OCI-LY7 (cell line): ENCODE data around the gene RBM47. TPM values are rescaled to one million over a fixed set of nuclear protein-coding genes. Genes with fewer than 3 reads are reported as not detected.

Source experiments
- BruUV-seq: library from RNA; stranded (reverse); fragments of 400-500 nt; replicated peaks from 2 replicates; lab custom pipeline; 2021; lab: Mats Ljungman, UMichigan
- CTCF ChIA-PET: fragments of 300-600 bp; sonication (Branson Sonifier 250); formaldehyde crosslinking; loops from one replicate; lab custom pipeline; 2022; ENCODE audit warnings: antibody characterized with exemption; ENCODE audit not compliant: unreplicated experiment; lab: Charles Lee
- POLR2A ChIA-PET: fragments of 300-600 bp; sonication (Branson Sonifier 250); formaldehyde crosslinking; loops from one replicate; lab custom pipeline; 2022; ENCODE audit warnings: antibody characterized with exemption; lab: Charles Lee
- DNase-seq: peaks from one replicate; pipeline ENCODE4 v3.0.0-alpha.2; 2015; ENCODE audit warnings: low spot score
- H2AFZ ChIP-seq: fragments of 200-600 bp; sonication (generic), shearing (Covaris generic); 2 replicates; pipeline ENCODE4 v1.6.1; 2014; ENCODE audit warnings: mild to moderate bottlenecking, antibody characterized with exemption, low read length, moderate library complexity
- H3K27ac ChIP-seq: fragments of 200-600 bp; sonication (generic); 2 replicates; pipeline ENCODE4 v1.5.1; 2014; ENCODE audit warnings: mixed run types, low read depth, mild to moderate bottlenecking, moderate library complexity, low read length, inconsistent platforms; ENCODE audit not compliant: poor library complexity, severe bottlenecking
- H3K36me3 ChIP-seq: fragments of 200-600 bp; sonication (generic); 2 replicates; pipeline ENCODE4 v1.6.1; 2014; ENCODE audit warnings: mild to moderate bottlenecking, antibody characterized with exemption, low read length, moderate library complexity, mixed read lengths; ENCODE audit not compliant: insufficient read depth
- H3K4me1 ChIP-seq: fragments of 200-600 bp; sonication (generic); 2 replicates; pipeline ENCODE4 v1.5.1; 2014; ENCODE audit warnings: mild to moderate bottlenecking, low read length; ENCODE audit not compliant: insufficient read depth, poor library complexity, severe bottlenecking
- H3K4me2 ChIP-seq: fragments of 200-600 bp; sonication (generic); 2 replicates; pipeline ENCODE4 v1.6.1; 2014; ENCODE audit warnings: mild to moderate bottlenecking, low read length
- H3K4me3 ChIP-seq: fragments of 200-600 bp; sonication (generic); 2 replicates; pipeline ENCODE4 v1.5.1; 2014; ENCODE audit warnings: mild to moderate bottlenecking, low read depth, low read length; ENCODE audit not compliant: poor library complexity, severe bottlenecking
- H3K79me2 ChIP-seq: fragments of 200-600 bp; sonication (generic); 2 replicates; pipeline ENCODE4 v1.6.1; 2016; ENCODE audit warnings: low read depth, mild to moderate bottlenecking, low read length, moderate library complexity, mixed read lengths; ENCODE audit not compliant: insufficient read depth
- H3K9me2 ChIP-seq: fragments of 200-600 bp; sonication (generic); 2 replicates; pipeline ENCODE4 v1.6.1; 2016; ENCODE audit warnings: mild to moderate bottlenecking, low read length, mixed read lengths; ENCODE audit not compliant: insufficient read depth
- H3K9me3 ChIP-seq: fragments of 200-600 bp; sonication (generic); 2 replicates; pipeline ENCODE4 v1.6.1; 2014; ENCODE audit warnings: mild to moderate bottlenecking, mixed run types, low read length, mixed read lengths
- H4K20me1 ChIP-seq: fragments of 200-600 bp; sonication (generic); 2 replicates; pipeline ENCODE4 v1.6.1; 2014; ENCODE audit warnings: mild to moderate bottlenecking, antibody characterized with exemption, low read length, moderate library complexity, mixed read lengths; ENCODE audit not compliant: insufficient read depth
- EZH2phosphoT487 ChIP-seq: fragments of 200-600 bp; sonication (generic); IDR thresholded peaks from 2 replicates; pipeline ENCODE4 v1.6.1; 2018; ENCODE audit warnings: low read depth, borderline replicate concordance, mild to moderate bottlenecking, mixed run types, antibody characterized with exemption, low read length, moderate library complexity, mixed read lengths
- intact Hi-C: fragments of 100-400 bp; cut with micrococcal nuclease; formaldehyde crosslinking; loops from one replicate; pipeline ENCODE4 v1.10.0; 2022; ENCODE audit not compliant: unreplicated experiment
- total RNA-seq, 2 experiments: library from RNA; depleted of rRNA in 1 of 2; stranded (reverse); fragments of >200 nt in 1 of 2; shearing (Covaris generic) in 1 of 2; gene quantifications; 2 replicates each; pipeline ENCODE4 v1.2.3, GENCODE V29; 2014 to 2022
- TF ChIP-seq, protein P1 (sequence below): fragments of 200-600 bp; sonication (generic); conservative IDR thresholded peaks from 2 replicates; pipeline ENCODE4 v1.5.1; 2014; ENCODE audit warnings: mild to moderate bottlenecking, antibody characterized with exemption, low read length, moderate library complexity, mixed read lengths

Gene RBM47
- total RNA-seq, 2 experiments from 2014 or later = 5.3 to 14.2 TPM

DNA sequence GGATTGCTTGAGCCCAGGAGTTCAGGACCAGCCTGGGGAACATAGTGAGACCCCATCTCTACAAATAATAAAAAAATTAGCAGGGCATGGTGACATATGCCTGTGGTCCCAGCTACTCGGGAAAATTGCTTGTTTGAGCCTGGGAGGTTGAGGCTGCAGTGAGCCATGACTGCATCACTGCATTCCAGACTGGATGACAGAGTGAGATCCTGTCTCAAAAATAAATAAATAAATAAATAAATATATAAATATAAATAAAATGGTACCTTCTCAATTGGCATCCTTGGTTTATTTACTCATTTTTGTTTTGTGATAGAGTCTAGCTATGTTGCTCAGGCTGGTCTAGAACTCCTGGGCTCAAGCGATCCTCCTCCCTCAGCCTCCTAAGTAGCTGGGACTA is 150.3 kb downstream of the RBM47 start:
- ChIA-PET POLR2A (interaction anchor here (0.7 to 1.1 kb wide), 2 partner anchors 19 to 107 kb away, joined by 3 read pairs; no protein-coding TSS in a partner anchor), CTCF (no interaction called here)
- H3K9me3 ChIP-seq = no peaks in the 10 kb centered on the region
- no peaks in the 10 kb centered on the region for H4K20me1 ChIP-seq
- peaks cover 5% of the 10 kb centered on the region for H3K4me1 ChIP-seq
- no peaks in the 10 kb centered on the region for H3K36me3 ChIP-seq
- TF ChIP-seq, protein P1, sequence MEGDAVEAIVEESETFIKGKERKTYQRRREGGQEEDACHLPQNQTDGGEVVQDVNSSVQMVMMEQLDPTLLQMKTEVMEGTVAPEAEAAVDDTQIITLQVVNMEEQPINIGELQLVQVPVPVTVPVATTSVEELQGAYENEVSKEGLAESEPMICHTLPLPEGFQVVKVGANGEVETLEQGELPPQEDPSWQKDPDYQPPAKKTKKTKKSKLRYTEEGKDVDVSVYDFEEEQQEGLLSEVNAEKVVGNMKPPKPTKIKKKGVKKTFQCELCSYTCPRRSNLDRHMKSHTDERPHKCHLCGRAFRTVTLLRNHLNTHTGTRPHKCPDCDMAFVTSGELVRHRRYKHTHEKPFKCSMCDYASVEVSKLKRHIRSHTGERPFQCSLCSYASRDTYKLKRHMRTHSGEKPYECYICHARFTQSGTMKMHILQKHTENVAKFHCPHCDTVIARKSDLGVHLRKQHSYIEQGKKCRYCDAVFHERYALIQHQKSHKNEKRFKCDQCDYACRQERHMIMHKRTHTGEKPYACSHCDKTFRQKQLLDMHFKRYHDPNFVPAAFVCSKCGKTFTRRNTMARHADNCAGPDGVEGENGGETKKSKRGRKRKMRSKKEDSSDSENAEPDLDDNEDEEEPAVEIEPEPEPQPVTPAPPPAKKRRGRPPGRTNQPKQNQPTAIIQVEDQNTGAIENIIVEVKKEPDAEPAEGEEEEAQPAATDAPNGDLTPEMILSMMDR = no peak
- TF ChIP-seq EZH2phosphoT487 = no peak
- H3K9me2 ChIP-seq = no peaks in the 10 kb centered on the region
- BruUV-seq = no TSS peak
- H3K4me2 ChIP-seq = no peak overlapping the region
- H3K79me2 ChIP-seq = no peaks in the 10 kb centered on the region
- no peak overlapping the region for H2AFZ ChIP-seq
- no peak for DNase-seq
- no peak overlapping the region for H3K4me3 ChIP-seq
- no peak overlapping the region for H3K27ac ChIP-seq
- intact Hi-C loops = no loop called here

DNA sequence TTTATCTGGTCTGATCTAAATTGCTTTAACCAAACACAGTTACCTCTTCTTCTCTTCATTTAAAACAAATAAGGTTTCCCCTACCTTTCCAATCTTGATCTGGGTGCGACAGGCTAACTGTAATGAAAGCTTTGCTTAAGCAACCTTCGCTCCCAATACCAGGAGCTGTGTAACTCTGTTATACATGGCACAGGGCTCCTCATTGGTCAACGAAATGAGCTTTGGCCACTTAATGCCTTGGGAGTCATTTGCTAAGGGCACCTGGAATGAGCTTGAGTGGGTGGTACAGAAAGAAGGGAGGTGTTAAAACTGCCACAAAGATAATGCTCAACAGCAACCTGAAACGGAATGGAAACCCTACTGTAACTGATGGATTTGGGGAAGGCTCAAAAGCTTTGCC is 154.1 kb downstream of the RBM47 start:
- intact Hi-C loops = no loop called here
- ChIA-PET POLR2A (interaction anchor here (0.6 to 1.4 kb wide), 6 partner anchors 10 to 177 kb away, joined by 3 to 5 read pairs (median 4); no protein-coding TSS in a partner anchor), CTCF (no interaction called here)
- no TSS peak for BruUV-seq
- Histone ChIP-seq H3K79me2 (no peaks in the 10 kb centered on the region), H3K9me3 (no peaks in the 10 kb centered on the region), H3K36me3 (no peaks in the 10 kb centered on the region), H3K4me2 (no peak overlapping the region), H4K20me1 (no peaks in the 10 kb centered on the region), H3K4me3 (no peak overlapping the region), H3K4me1 (peaks cover under 1% of the 10 kb centered on the region), H2AFZ (no peak overlapping the region), H3K27ac (no peak overlapping the region), H3K9me2 (no peaks in the 10 kb centered on the region)
- DNase-seq = no peak
- TF ChIP-seq EZH2phosphoT487 = no peak
- TF ChIP-seq, protein P1 = no peak

DNA sequence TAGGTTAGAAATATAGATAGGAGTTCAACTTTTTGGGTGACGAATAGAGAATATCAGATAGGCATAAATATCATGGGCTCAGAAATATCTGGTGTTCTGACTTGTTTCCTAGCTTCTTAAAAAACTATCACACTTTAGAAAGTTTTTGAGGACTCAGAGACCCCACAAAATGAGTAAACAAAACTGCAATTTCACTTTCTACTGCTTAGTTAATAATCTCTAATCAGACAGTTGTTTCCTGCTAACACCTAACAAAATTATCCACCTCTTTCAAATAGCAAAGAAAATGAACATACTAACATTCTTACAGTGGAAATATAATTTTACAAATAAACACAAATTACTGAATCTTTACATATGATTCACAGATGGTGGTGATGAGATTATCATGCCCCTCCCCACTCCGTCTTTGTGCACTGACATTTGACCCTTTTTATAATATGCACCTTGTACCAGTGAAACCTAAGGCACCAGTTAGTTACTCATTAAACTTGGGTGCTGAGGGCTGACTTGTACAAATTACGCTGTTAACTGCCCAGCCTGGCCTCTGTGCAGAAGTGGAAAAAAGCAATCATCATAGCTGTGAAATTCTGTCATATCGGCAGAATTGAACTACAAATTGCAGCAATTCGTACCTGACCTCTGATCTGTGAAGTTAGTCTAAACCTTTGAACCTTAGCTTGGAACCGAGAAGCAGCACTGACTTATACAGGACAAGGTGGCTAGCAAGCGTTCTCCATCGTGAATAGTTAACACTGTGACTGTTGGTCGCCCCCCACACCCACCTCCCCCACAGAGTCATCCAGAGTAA is 155.9 kb downstream of the RBM47 start:
- Histone ChIP-seq H3K4me1 (no peaks in the 10 kb centered on the region), H3K4me3 (no peak overlapping the region), H3K9me2 (no peaks in the 10 kb centered on the region), H3K4me2 (no peak overlapping the region), H4K20me1 (no peaks in the 10 kb centered on the region), H3K27ac (no peak overlapping the region), H3K79me2 (no peaks in the 10 kb centered on the region), H3K9me3 (no peaks in the 10 kb centered on the region), H2AFZ (no peak overlapping the region), H3K36me3 (no peaks in the 10 kb centered on the region)
- TF ChIP-seq EZH2phosphoT487 = no peak
- TF ChIP-seq, protein P1 = no peak
- CTCF ChIA-PET = no interaction called here
- POLR2A ChIA-PET = interaction anchor here (0.6 to 1.5 kb wide), 2 partner anchors 11 to 255 kb away, joined by 3 to 4 read pairs; no protein-coding TSS in a partner anchor
- no TSS peak for BruUV-seq
- no peak for DNase-seq
- intact Hi-C loops = no loop called here
